Measurements from ENCODE around the gene HYOU1. TPM values are rescaled to one million over a fixed set of nuclear protein-coding genes. Genes with fewer than 3 reads are reported as not detected.

The HYOU1 gene
- polyA plus RNA-seq, 1 donor (not counting 4 experiments of a cell fraction or from before 2014, with no cell fraction given) = 119 TPM

- dilution Hi-C loops (cut with MboI; ENCODE audit: extremely low pct_ligation_motif_present, low sequenced_read_pairs) = no loop called here
- H3K36me3 ChIP-seq (ENCODE audit: control insufficient read depth in 2 of 2, extremely low read depth in 1 of 2, insufficient read depth in 2 of 2, low read length in 2 of 2) = peaks cover 38 to 43% of the 10 kb centered on the region in 2 experiments
- DNase-seq (ENCODE audit: low read depth, low spot score) (no peak), FAIRE-seq (no peak)
- no peaks in the 10 kb centered on the region for H3K9me3 ChIP-seq (ENCODE audit: control insufficient read depth, low read depth, low read length)
- no peaks in the 10 kb centered on the region for H3K27me3 ChIP-seq (ENCODE audit: control insufficient read depth, extremely low read depth, insufficient read depth, low read length)
- peak overlapping the region; percentile 87 for H3K9ac ChIP-seq (ENCODE audit: control insufficient read depth, extremely low read depth, insufficient read depth, low read length)
- H3K79me2 ChIP-seq (ENCODE audit: control insufficient read depth, insufficient read depth, low read length) = peaks cover 39% of the 10 kb centered on the region
- peak overlapping the region; percentile 77 for H3K27ac ChIP-seq (ENCODE audit: control insufficient read depth, insufficient read depth, low read length)
- peak in 1 of 3 experiments; percentile 44 for TF ChIP-seq CTCF (optimal IDR thresholded peaks at IDR 0.05 in 1 of 3, IDR thresholded peaks at IDR 0.05 in 1 of 3, conservative IDR thresholded peaks at IDR 0.05 in 1 of 3; ENCODE audit: extremely low read depth in 1 of 3, insufficient read depth in 2 of 3, low read length in 3 of 3)
- no peak for TF ChIP-seq EZH2 (IDR thresholded peaks at IDR 0.05; ENCODE audit: low read length)
- H2AFZ ChIP-seq (ENCODE audit: control insufficient read depth, low read length) = no peak overlapping the region
- H4K20me1 ChIP-seq (ENCODE audit: control insufficient read depth, extremely low read depth, insufficient read depth, low read length) = peaks cover 4% of the 10 kb centered on the region
- peak overlapping the region; percentile 76 to 92 (median 77) for H3K4me3 ChIP-seq (ENCODE audit: control insufficient read depth in 2 of 3, extremely low read depth in 1 of 3, insufficient read depth in 2 of 3, low read depth in 1 of 3, low read length in 3 of 3)
- H3K4me2 ChIP-seq (ENCODE audit: control insufficient read depth, extremely low read depth, insufficient read depth, low read depth, low read length) = peak overlapping the region; percentile 89
- peaks cover 16% of the 10 kb centered on the region for H3K4me1 ChIP-seq (ENCODE audit: control insufficient read depth, extremely low read depth, insufficient read depth, low read length)
- no peaks in the 10 kb centered on the region for H3K9me1 ChIP-seq (ENCODE audit: control insufficient read depth, extremely low read depth, insufficient read depth, low read length)
Measured at GRCh38 chr11:119055901-119056300, 1.1 kb downstream of the HYOU1 start.

- H3K9ac ChIP-seq (ENCODE audit: control insufficient read depth, extremely low read depth, insufficient read depth, low read length) = no peak overlapping the region
- DNase-seq (ENCODE audit: low read depth, low spot score) (no peak), FAIRE-seq (no peak)
- H3K4me1 ChIP-seq (ENCODE audit: control insufficient read depth, extremely low read depth, insufficient read depth, low read length) = peaks cover 16% of the 10 kb centered on the region
- no peak overlapping the region for H3K4me3 ChIP-seq (ENCODE audit: control insufficient read depth in 2 of 3, extremely low read depth in 1 of 3, insufficient read depth in 2 of 3, low read depth in 1 of 3, low read length in 3 of 3)
- H2AFZ ChIP-seq (ENCODE audit: control insufficient read depth, low read length) = no peak overlapping the region
- no peaks in the 10 kb centered on the region for H3K9me3 ChIP-seq (ENCODE audit: control insufficient read depth, low read depth, low read length)
- no peaks in the 10 kb centered on the region for H3K9me1 ChIP-seq (ENCODE audit: control insufficient read depth, extremely low read depth, insufficient read depth, low read length)
- H3K27me3 ChIP-seq (ENCODE audit: control insufficient read depth, extremely low read depth, insufficient read depth, low read length) = no peaks in the 10 kb centered on the region
- H3K27ac ChIP-seq (ENCODE audit: control insufficient read depth, insufficient read depth, low read length) = no peak overlapping the region
- peaks cover 4% of the 10 kb centered on the region for H4K20me1 ChIP-seq (ENCODE audit: control insufficient read depth, extremely low read depth, insufficient read depth, low read length)
- no peak overlapping the region for H3K4me2 ChIP-seq (ENCODE audit: control insufficient read depth, extremely low read depth, insufficient read depth, low read depth, low read length)
- TF ChIP-seq CTCF (optimal IDR thresholded peaks at IDR 0.05 in 1 of 3, IDR thresholded peaks at IDR 0.05 in 1 of 3, conservative IDR thresholded peaks at IDR 0.05 in 1 of 3; ENCODE audit: extremely low read depth in 1 of 3, insufficient read depth in 2 of 3, low read length in 3 of 3) (no peak), EZH2 (IDR thresholded peaks at IDR 0.05; ENCODE audit: low read length) (no peak)
- H3K36me3 ChIP-seq (ENCODE audit: control insufficient read depth in 2 of 2, extremely low read depth in 1 of 2, insufficient read depth in 2 of 2, low read length in 2 of 2) = peaks cover 46 to 56% of the 10 kb centered on the region in 2 experiments
- H3K79me2 ChIP-seq (ENCODE audit: control insufficient read depth, insufficient read depth, low read length) = peaks cover 39% of the 10 kb centered on the region
- dilution Hi-C loops (cut with MboI; ENCODE audit: extremely low pct_ligation_motif_present, low sequenced_read_pairs) = no loop called here
Measured at GRCh38 chr11:119054418-119054817, 2.6 kb downstream of the HYOU1 start.
